Mesothelial cell of epicardium (in vitro differentiated cells): Measurements from ENCODE around the gene SERTM2. TPM values are rescaled to one million over a fixed set of nuclear protein-coding genes. Genes with fewer than 3 reads are reported as not detected.
A peak's percentile ranks its signal among the peaks of the same experiment; 100 is the strongest.

Experiments
- DNase-seq, 2 experiments: peaks; one replicate each; pipeline ENCODE4 v3.0.0; 2021; ENCODE audit warnings: low spot score in 2 of 2; ENCODE audit not compliant: unreplicated experiment in 2 of 2
- H3K27ac Mint-ChIP-seq: 2 replicates; pipeline ENCODE4 v1.8.0; 2021; ENCODE audit warnings: mixed read lengths
- H3K27me3 Mint-ChIP-seq: 2 replicates; pipeline ENCODE4 v1.8.0; 2021; ENCODE audit warnings: low read depth, mixed read lengths
- H3K36me3 Mint-ChIP-seq: 2 replicates; pipeline ENCODE4 v1.8.0; 2021; ENCODE audit warnings: mixed read lengths
- H3K4me1 Mint-ChIP-seq: 2 replicates; pipeline ENCODE4 v1.8.0; 2021; ENCODE audit warnings: mixed read lengths
- H3K4me3 Mint-ChIP-seq: 2 replicates; pipeline ENCODE4 v1.8.0; 2021; ENCODE audit warnings: mild to moderate bottlenecking, moderate library complexity, mixed read lengths
- H3K9me3 Mint-ChIP-seq: 2 replicates; pipeline ENCODE4 v1.8.0; 2021; ENCODE audit warnings: mixed read lengths
- total RNA-seq: library from RNA; stranded (reverse); gene quantifications from 3 replicates; pipeline ENCODE4 v1.2.1, GENCODE V29; 2021
- TF ChIP-seq, protein P1 (sequence below): fragments of 200-600 bp; sonication (generic); IDR thresholded peaks from one replicate; pipeline ENCODE4 v1.5.0; 2021; ENCODE audit warnings: antibody characterized with exemption; ENCODE audit not compliant: unreplicated experiment

The SERTM2 gene
- total RNA-seq, 1 donor from 2014 or later: 3.8 TPM

DNA sequence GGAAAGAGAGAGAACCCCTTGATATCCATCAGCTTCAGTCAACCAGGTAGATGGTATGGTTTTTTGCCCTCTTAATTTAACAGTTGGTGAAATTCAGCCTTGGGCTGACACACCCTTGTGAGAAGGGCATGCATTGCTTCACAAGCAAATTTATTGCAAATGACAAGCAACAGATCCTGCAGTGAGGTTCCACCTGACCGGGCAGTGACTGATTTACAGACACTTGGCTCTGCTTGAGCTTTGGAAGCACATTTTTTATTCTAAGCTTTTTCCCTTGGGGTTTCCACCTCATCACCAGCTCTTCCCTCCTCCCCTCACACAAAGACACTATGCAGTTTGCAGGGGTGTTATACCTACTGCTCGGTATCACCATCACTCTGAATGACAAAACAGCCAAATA lies 28.3 kb upstream of the SERTM2 start:
- H3K27me3 Mint-ChIP-seq: no peaks in the 10 kb centered on the region
- TF ChIP-seq, protein P1, sequence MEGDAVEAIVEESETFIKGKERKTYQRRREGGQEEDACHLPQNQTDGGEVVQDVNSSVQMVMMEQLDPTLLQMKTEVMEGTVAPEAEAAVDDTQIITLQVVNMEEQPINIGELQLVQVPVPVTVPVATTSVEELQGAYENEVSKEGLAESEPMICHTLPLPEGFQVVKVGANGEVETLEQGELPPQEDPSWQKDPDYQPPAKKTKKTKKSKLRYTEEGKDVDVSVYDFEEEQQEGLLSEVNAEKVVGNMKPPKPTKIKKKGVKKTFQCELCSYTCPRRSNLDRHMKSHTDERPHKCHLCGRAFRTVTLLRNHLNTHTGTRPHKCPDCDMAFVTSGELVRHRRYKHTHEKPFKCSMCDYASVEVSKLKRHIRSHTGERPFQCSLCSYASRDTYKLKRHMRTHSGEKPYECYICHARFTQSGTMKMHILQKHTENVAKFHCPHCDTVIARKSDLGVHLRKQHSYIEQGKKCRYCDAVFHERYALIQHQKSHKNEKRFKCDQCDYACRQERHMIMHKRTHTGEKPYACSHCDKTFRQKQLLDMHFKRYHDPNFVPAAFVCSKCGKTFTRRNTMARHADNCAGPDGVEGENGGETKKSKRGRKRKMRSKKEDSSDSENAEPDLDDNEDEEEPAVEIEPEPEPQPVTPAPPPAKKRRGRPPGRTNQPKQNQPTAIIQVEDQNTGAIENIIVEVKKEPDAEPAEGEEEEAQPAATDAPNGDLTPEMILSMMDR: no peak

DNA sequence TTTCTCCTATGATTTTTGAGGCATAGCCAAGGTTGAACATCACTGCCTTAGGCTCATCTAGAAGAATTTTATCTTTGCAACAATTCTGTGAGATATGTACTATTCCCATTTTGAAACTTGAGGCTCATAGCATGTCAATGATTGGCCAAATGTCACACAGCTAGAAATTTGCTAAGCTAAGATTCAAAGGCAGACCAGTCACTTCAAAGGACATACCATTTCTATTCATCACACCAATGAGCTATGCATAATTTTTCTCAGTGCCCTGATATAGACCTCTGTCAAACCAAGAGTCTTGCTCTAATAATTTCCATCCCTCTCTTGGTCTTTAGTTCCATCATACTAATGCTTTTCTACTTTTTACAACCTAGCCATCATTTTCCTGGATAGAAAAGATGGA lies 27.6 kb upstream of the SERTM2 start:
- no peak overlapping the region for H3K27ac Mint-ChIP-seq
- no peak overlapping the region for H3K4me3 Mint-ChIP-seq
- TF ChIP-seq, protein P1: no peak
- H3K4me1 Mint-ChIP-seq: peaks cover 6% of the 10 kb centered on the region
- peaks cover 11% of the 10 kb centered on the region for H3K36me3 Mint-ChIP-seq
- DNase-seq: no peak
- H3K9me3 Mint-ChIP-seq: peaks cover 31% of the 10 kb centered on the region
- no peaks in the 10 kb centered on the region for H3K27me3 Mint-ChIP-seq

More for the DNA sequence above, 28.3 kb upstream of the SERTM2 start:
- Mint-ChIP-seq H3K4me3 (no peak overlapping the region), H3K4me1 (peaks cover 4% of the 10 kb centered on the region), H3K36me3 (peaks cover 11% of the 10 kb centered on the region), H3K27ac (no peak overlapping the region), H3K9me3 (peaks cover 31% of the 10 kb centered on the region)
- DNase-seq: no peak

DNA sequence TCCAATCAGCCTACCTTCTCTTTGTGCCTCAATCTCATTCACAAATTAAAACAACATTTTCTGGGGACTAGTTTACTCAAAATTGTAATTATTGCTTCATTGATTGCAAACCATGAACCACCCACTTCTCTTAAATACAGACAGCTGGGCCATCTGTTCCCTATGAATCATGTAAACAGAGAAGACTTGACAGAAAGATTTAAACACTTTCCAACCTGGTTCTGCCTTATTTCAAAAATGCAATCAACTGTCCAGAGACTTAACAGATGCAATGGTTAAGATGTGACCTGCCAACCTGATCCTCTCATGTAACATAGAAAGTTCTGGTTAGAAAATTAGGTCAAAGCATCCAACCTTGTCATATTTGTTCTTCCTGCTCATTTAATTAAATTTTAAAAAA lies 20.8 kb upstream of the SERTM2 start:
- H3K27ac Mint-ChIP-seq: peak overlapping the region; percentile 40
- TF ChIP-seq, protein P1: no peak

DNA sequence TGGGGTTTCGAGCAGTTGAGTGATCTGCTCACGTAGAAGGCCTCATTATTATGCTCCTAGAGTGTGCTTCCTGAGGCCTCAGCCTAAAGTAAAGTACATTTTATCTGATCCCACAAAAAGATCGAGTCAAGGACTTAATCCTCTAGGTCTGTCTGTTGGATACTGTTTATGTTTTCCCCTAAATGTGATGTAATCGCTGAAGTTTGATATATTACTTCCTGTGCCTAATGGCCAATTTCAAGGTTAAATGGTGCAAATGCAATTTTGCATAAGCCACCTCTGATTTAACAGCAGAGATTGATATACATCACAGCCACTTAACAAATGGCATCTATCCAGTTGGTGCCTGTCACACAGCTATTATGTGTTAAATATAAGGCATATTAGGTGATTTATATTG lies 19.4 kb upstream of the SERTM2 start:
- TF ChIP-seq, protein P1: no peak
- Mint-ChIP-seq H3K36me3 (no peaks in the 10 kb centered on the region), H3K9me3 (peaks cover 2% of the 10 kb centered on the region), H3K4me3 (no peak overlapping the region), H3K27me3 (no peaks in the 10 kb centered on the region), H3K4me1 (peaks cover 21% of the 10 kb centered on the region), H3K27ac (no peak overlapping the region)
- DNase-seq: no peak

More for the DNA sequence above, 20.8 kb upstream of the SERTM2 start:
- H3K27me3 Mint-ChIP-seq: no peaks in the 10 kb centered on the region
- H3K4me3 Mint-ChIP-seq: no peak overlapping the region
- H3K4me1 Mint-ChIP-seq: peaks cover 21% of the 10 kb centered on the region
- peaks cover 3% of the 10 kb centered on the region for H3K36me3 Mint-ChIP-seq
- peaks cover 12% of the 10 kb centered on the region for H3K9me3 Mint-ChIP-seq
- no peak for DNase-seq

DNA sequence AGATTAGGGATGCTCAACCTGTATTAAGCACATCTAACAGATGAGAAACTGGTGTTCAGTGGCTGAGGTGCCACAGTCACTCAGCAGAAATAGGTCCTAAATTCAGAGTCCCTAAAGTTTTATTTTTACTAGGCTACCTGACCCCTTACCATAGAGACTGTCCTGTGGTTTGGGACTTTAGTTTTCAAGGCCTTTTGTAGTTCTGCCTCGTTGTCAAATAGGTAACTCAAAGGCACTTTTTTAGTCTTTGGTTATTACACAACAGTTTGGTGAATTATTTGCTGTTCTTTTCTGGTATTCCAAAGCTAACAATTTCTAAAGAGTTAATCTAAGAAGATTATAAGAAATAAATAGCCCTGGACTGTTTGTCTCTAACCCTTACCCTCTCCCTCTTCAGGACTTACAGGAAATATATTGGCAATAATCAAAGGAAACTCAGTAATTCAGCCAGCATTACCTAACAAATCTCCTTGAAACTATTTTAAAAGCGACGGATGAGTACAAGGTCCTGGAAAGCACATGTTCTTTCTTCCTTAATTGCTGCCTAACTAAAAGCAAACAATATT lies 12.8 kb upstream of the SERTM2 start:
- Mint-ChIP-seq H3K27me3 (no peaks in the 10 kb centered on the region), H3K27ac (no peak overlapping the region), H3K4me1 (peaks cover 15% of the 10 kb centered on the region), H3K9me3 (peaks cover 3% of the 10 kb centered on the region), H3K4me3 (no peak overlapping the region), H3K36me3 (no peaks in the 10 kb centered on the region)
- DNase-seq: no peak
- TF ChIP-seq, protein P1: no peak

DNA sequence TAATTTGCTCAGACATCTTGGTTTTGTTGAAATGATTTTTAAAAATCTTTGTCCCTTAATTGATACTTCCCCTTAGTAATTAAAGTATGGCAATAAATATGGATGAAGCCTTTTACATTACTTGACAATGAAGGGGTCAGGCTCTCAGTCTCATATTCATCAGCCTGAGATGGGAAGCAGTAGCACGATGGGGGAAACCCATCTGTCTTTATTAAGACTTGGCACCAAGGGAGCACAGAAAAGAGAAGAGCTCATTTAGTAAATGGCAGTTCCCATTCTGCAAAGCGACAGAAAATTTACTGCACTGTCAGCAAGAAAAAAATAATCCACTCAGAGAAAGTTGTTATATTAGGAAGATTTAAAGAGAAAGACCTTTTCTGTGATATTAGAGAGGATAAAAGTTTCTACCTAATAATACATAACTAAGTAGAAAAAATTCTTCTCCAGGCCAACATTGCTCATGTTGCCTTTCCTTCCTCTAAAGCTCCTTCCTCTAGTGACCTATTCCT lies 7.9 kb upstream of the SERTM2 start:
- H3K36me3 Mint-ChIP-seq: no peaks in the 10 kb centered on the region
- H3K9me3 Mint-ChIP-seq: peaks cover 6% of the 10 kb centered on the region
- TF ChIP-seq, protein P1: no peak
- H3K27me3 Mint-ChIP-seq: no peaks in the 10 kb centered on the region
- H3K4me3 Mint-ChIP-seq: no peak overlapping the region
- peaks cover 45% of the 10 kb centered on the region for H3K4me1 Mint-ChIP-seq
- H3K27ac Mint-ChIP-seq: peak overlapping the region; percentile 71
- DNase-seq: no peak
